GM23338 (cell line): ENCODE measurements around the gene NLE1. TPM values are rescaled to one million over a fixed set of nuclear protein-coding genes. Genes with fewer than 3 reads are reported as not detected.

Experiments used
- ATAC-seq: fragments of 200-7000 bp; cut with Tn5 transposase; 3 replicates; pipeline ENCODE4 v1.9.1; 2020
- DNase-seq: peaks from one replicate; pipeline ENCODE4 v3.0.0-alpha.2; 2015; ENCODE audit warnings: low spot score
- H2AFZ ChIP-seq: fragments of 200-600 bp; sonication (generic); 2 replicates; pipeline ENCODE4 v1.8.0; 2016; ENCODE audit warnings: antibody characterized with exemption, mild to moderate bottlenecking, moderate library complexity
- H3F3A ChIP-seq: fragments of 200-600 bp; sonication (generic); replicated peaks from 2 replicates; pipeline ENCODE4 v1.8.0; 2017; ENCODE audit warnings: antibody characterized with exemption, mixed run types, low read depth
- H3K27ac ChIP-seq: fragments of 200-600 bp; sonication (generic); 2 replicates; pipeline ENCODE4 v1.6.1; 2016; ENCODE audit warnings: low read depth
- H3K27me3 ChIP-seq: fragments of 200-600 bp; sonication (generic); 2 replicates; pipeline ENCODE4 v1.8.0; 2016; ENCODE audit warnings: mild to moderate bottlenecking, mixed run types, moderate library complexity; ENCODE audit not compliant: insufficient read depth
- H3K36me3 ChIP-seq: fragments of 200-600 bp; sonication (generic); 2 replicates; pipeline ENCODE4 v1.8.0; 2016; ENCODE audit warnings: mild to moderate bottlenecking; ENCODE audit not compliant: insufficient read depth
- H3K4me1 ChIP-seq: fragments of 200-600 bp; sonication (generic); 2 replicates; pipeline ENCODE4 v1.8.0; 2016; ENCODE audit warnings: mild to moderate bottlenecking, moderate library complexity; ENCODE audit not compliant: insufficient read depth
- H3K4me2 ChIP-seq: fragments of 200-600 bp; sonication (generic); 2 replicates; pipeline ENCODE4 v1.7.1; 2017; ENCODE audit warnings: mixed run types
- H3K4me3 ChIP-seq: fragments of 200-600 bp; sonication (generic); 2 replicates; pipeline ENCODE4 v1.6.1; 2016; ENCODE audit warnings: mixed run types
- H3K79me2 ChIP-seq: fragments of 200-600 bp; sonication (generic); replicated peaks from 2 replicates; pipeline ENCODE4 v1.8.0; 2017; ENCODE audit warnings: mild to moderate bottlenecking; ENCODE audit not compliant: insufficient read depth
- H3K9me2 ChIP-seq: fragments of 200-600 bp; sonication (generic); 2 replicates; pipeline ENCODE4 v1.8.0; 2017; ENCODE audit not compliant: insufficient read depth
- H4K20me1 ChIP-seq: fragments of 200-600 bp; sonication (generic); replicated peaks from 2 replicates; pipeline ENCODE4 v1.8.0; 2017; ENCODE audit warnings: mild to moderate bottlenecking; ENCODE audit not compliant: insufficient read depth
- H3K27ac Mint-ChIP-seq: 2 replicates; pipeline ENCODE4 v1.8.0; 2020; ENCODE audit warnings: inconsistent platforms, mild to moderate bottlenecking, moderate library complexity, mixed read lengths
- H3K27me3 Mint-ChIP-seq: 3 replicates; pipeline ENCODE4 v1.8.0; 2022; ENCODE audit warnings: low read depth, mild to moderate bottlenecking, moderate library complexity, mixed read lengths, inconsistent platforms; ENCODE audit not compliant: insufficient read depth, poor library complexity
- H3K36me3 Mint-ChIP-seq: 3 replicates; pipeline ENCODE4 v1.8.0; 2021; ENCODE audit warnings: low read depth, mild to moderate bottlenecking, inconsistent platforms, moderate library complexity, mixed read lengths
- H3K4me1 Mint-ChIP-seq: 3 replicates; pipeline ENCODE4 v1.8.0; 2020; ENCODE audit warnings: mild to moderate bottlenecking, inconsistent platforms, mixed read lengths
- H3K4me3 Mint-ChIP-seq: 3 replicates; pipeline ENCODE4 v1.8.0; 2021; ENCODE audit warnings: moderate library complexity, mild to moderate bottlenecking, inconsistent platforms, mixed read lengths
- H3K9me3 Mint-ChIP-seq: 3 replicates; pipeline ENCODE4 v1.8.0; 2020; ENCODE audit warnings: moderate library complexity, mild to moderate bottlenecking, inconsistent platforms, mixed read lengths
- CREB1 ChIP-seq: fragments of 250-450 bp; sonication (Bioruptor Pico); IDR thresholded peaks from 2 replicates; pipeline ENCODE4 v1.5.0; 2020; ENCODE audit warnings: low read depth, mild to moderate bottlenecking, moderate library complexity
- CTCF ChIP-seq, 2 experiments: fragments of 200-600 bp in 1 of 2; sonication (generic) in 1 of 2; conservative IDR thresholded peaks; 2 replicates each; pipeline versions ENCODE4 v1.5.1 to v1.6.1; 2016 to 2017; ENCODE audit warnings: antibody characterized with exemption in 2 of 2, low read depth in 2 of 2, mild to moderate bottlenecking in 2 of 2, moderate library complexity in 1 of 2
- ETS1 ChIP-seq: IDR thresholded peaks from 2 replicates; pipeline ENCODE4 v1.6.1; 2016; ENCODE audit warnings: antibody characterized with exemption
- EZH2 ChIP-seq: fragments of 200-600 bp; sonication (generic); IDR thresholded peaks from one replicate; pipeline ENCODE4 v1.8.0; 2017; ENCODE audit warnings: antibody characterized with exemption, mild to moderate bottlenecking, low read depth; ENCODE audit not compliant: unreplicated experiment
- EZH2phosphoT487 ChIP-seq: fragments of 200-600 bp; sonication (generic); IDR thresholded peaks from one replicate; pipeline ENCODE4 v1.8.1; 2018; ENCODE audit warnings: antibody characterized with exemption; ENCODE audit not compliant: unreplicated experiment
- JUNB ChIP-seq: IDR thresholded peaks from one replicate; pipeline ENCODE4 v1.6.1; 2016; ENCODE audit warnings: antibody characterized with exemption; ENCODE audit not compliant: unreplicated experiment
- NANOG ChIP-seq: IDR thresholded peaks from 2 replicates; pipeline ENCODE4 v1.6.1; 2016; ENCODE audit warnings: antibody characterized with exemption, borderline replicate concordance
- POLR2AphosphoS5 ChIP-seq: IDR thresholded peaks from 2 replicates; pipeline ENCODE4 v1.6.1; 2016; ENCODE audit warnings: antibody characterized with exemption, low read depth
- REST ChIP-seq: IDR thresholded peaks from one replicate; pipeline ENCODE4 v1.6.1; 2018; ENCODE audit warnings: antibody characterized with exemption; ENCODE audit not compliant: unreplicated experiment
- STAT1 ChIP-seq: IDR thresholded peaks from one replicate; pipeline ENCODE4 v1.6.1; 2016; ENCODE audit warnings: antibody characterized with exemption; ENCODE audit not compliant: unreplicated experiment
- ZNF114 ChIP-seq: fragments of 250-450 bp; sonication (Bioruptor Pico); IDR thresholded peaks from 2 replicates; pipeline ENCODE4 v1.5.0; 2020; ENCODE audit warnings: mild to moderate bottlenecking, moderate library complexity
- ZNF331 ChIP-seq: fragments of 250-450 bp; sonication (Bioruptor Pico); IDR thresholded peaks from 2 replicates; pipeline ENCODE4 v1.5.0; 2020; ENCODE audit warnings: low read depth, mild to moderate bottlenecking, moderate library complexity
- ZNF462 ChIP-seq: fragments of 250-450 bp; sonication (Bioruptor Pico); IDR thresholded peaks from 2 replicates; pipeline ENCODE4 v1.5.0; 2020; ENCODE audit warnings: mild to moderate bottlenecking, moderate library complexity
- polyA plus RNA-seq: library from polyadenylated mRNA; unstranded; fragments of >200 nt; fragmentation: Nextera tagmentation; extraction: Ambion mirVana; gene quantifications from 2 replicates; pipeline ENCODE4 v1.2.1, GENCODE V29; 2016
- total RNA-seq: library from RNA; depleted of rRNA; stranded (reverse); fragments of >200 nt; shearing (Covaris generic); gene quantifications from 2 replicates; pipeline ENCODE4 v1.2.3, GENCODE V29; 2014

Gene NLE1
- total and polyA plus RNA-seq, 2 experiments from 2014 or later = 16.6 to 66.4 TPM

GRCh38 chr17:35154196-35155165 lies 12.4 kb upstream of the NLE1 start:
- H3K79me2 ChIP-seq = no peaks in the 10 kb centered on the region
- H3K4me1 Mint-ChIP-seq = no peaks in the 10 kb centered on the region
- ATAC-seq (no peak), DNase-seq (no peak)
- H3K27ac ChIP-seq = no peak overlapping the region
- no peaks in the 10 kb centered on the region for H3K9me3 Mint-ChIP-seq
- H3K4me2 ChIP-seq = no peak overlapping the region
- H3K9me2 ChIP-seq = 0 out of 2 replicates have a peak, but pooled peaks cover 3% of the 10 kb centered on the region
- H3K27ac Mint-ChIP-seq = no peak overlapping the region
- H4K20me1 ChIP-seq = no peaks in the 10 kb centered on the region
- no peak overlapping the region; the same call in 1 of the 2 replicates for H2AFZ ChIP-seq
- H3K27me3 ChIP-seq = no peaks in the 10 kb centered on the region
- no peak for TF ChIP-seq JUNB
- no peak for TF ChIP-seq ZNF114 (CRISPR knock-in tag)
- TF ChIP-seq NANOG = no peak
- TF ChIP-seq CTCF (conservative IDR thresholded peaks at IDR 0.05; ENCODE audit: low read depth in 2 of 2) = no peak
- TF ChIP-seq EZH2phosphoT487 = no peak
- no peak for TF ChIP-seq EZH2
- no peak for TF ChIP-seq ZNF462 (CRISPR knock-in tag)
- TF ChIP-seq ZNF331 (CRISPR knock-in tag) = no peak
- no peak for TF ChIP-seq ETS1
- no peak for TF ChIP-seq POLR2AphosphoS5
- TF ChIP-seq REST = no peak
- no peak for TF ChIP-seq STAT1
- TF ChIP-seq CREB1 (CRISPR knock-in tag) = no peak
- no peak overlapping the region for H3K4me3 Mint-ChIP-seq
- H3F3A ChIP-seq = no peaks in the 10 kb centered on the region
- H3K36me3 ChIP-seq = no peaks in the 10 kb centered on the region
- peaks cover 6% of the 10 kb centered on the region for H3K27me3 Mint-ChIP-seq
- H3K4me1 ChIP-seq = no peaks in the 10 kb centered on the region
- no peaks in the 10 kb centered on the region for H3K36me3 Mint-ChIP-seq
- H3K4me3 ChIP-seq = no peak overlapping the region
